NCI-H1417 (cell line): ENCODE measurements around the gene TYW1B.
"Not testable (repeated sequence)": the region's sequence is repeated elsewhere in the genome, so short reads cannot be mapped to it uniquely, and the experiment has no call there.

ENCODE experiments used
- DNase-seq, 3 experiments: peaks; one replicate each; lab custom pipeline; 2025; lab: John Stamatoyannopoulos, UW

Gene TYW1B

DNA sequence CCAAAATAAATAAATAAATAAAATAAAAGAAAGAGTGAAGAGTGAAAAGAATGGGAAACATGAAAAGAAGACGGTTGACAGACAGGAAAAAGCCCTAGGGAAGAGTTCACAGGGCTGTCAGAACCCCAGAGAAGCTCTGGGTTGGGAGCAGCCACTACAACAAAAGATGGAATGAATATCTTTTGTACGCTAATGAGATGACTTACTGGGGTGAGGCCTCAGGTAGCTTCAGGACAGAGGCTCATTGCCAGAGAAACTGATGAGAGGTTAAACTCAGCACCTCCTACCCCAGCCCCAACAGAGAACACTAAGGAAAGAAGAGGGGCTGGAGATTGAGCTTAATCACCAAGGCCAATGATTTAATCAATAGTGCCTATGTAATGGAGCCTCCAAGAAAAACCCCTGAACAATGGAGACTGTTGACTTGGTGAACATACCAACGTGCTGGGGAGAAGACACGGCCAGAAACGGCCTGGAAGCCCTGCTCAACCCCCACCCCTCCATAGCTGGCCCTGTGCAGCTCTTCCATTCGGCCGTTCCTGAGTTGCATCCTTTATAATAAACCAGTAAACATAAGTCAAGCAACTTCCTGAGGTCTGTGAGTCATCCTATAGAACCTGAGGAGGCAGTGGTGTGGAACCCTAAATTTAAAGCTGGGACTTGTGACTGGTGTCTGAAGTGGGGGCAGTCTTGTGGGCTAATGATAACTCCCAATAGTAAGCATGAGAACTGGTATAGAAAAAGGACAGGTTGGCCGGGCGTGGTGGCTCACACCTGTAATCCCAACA, 11.4 kb downstream of the TYW1B start:
- not testable (repeated sequence) for DNase-seq

DNA sequence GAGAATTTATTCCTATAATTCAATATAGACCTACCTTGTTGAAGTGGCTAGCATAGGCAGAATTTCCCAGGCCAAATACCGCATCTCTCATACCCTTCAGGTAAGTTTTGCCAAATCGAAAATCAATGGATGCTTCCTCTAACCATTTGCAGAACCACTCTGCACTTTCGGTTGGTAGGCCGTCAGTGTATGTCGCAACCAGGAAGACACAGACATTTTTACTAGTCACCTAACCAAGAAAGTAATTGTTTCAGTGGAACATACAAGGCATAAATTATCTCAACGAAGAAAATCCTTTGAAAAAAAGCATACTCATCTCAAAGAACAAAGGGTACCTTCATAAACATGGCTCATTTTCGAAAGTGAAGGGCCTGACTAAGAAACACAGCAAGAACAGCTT, 17.6 kb downstream of the TYW1B start:
- DNase-seq: not testable (repeated sequence)

- not testable (repeated sequence) for DNase-seq
Observed at GRCh38 chr7:72808511-72808910, 19.5 kb downstream of the TYW1B start.

DNA sequence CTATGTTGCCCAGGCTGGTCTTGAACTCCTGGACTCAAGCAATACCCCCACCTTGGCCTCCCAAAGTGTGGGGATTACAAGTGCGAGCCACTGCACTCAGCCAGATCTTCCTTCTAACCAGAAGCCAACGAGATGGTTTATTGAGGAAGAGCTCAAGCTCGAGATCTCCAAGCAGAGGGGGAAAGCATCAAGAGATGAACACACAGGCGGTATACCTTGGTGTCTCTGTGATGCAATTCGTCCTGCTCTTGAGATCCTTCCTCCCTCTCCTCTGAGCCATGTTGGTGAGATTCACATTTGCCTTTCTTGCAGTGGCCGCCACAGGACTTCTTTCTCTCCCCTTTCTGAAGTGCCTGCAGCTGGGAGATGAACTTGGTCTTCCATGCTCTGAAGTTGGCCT, 21.1 kb downstream of the TYW1B start:
- not testable (repeated sequence) for DNase-seq

- DNase-seq: no peak
Observed at GRCh38 chr7:72805526-72806494, 22.2 kb downstream of the TYW1B start.

- not testable (repeated sequence) for DNase-seq
Observed at GRCh38 chr7:72803778-72804177, 24.2 kb downstream of the TYW1B start.

- not testable (repeated sequence) for DNase-seq
Observed at GRCh38 chr7:72801564-72801963, 26.4 kb downstream of the TYW1B start.

DNA sequence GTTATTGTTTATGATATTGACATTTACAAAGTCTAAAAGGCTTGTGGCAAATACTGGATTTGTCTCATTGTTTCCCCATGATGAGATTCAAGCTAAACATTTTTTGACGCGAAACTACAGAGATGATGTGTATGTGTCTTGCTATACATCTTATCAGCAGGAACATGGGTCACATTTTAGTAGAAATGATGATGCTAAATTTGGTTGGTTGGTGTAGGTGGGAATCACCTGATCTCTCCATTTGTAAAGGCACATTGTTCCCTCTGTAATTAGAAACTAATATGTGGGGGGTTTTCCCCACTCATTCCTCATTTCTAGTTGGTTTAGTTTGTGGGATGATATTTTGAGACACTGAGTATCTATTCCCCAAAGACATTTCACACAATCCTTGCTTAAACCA, 32.6 kb downstream of the TYW1B start:
- not testable (repeated sequence) for DNase-seq

- DNase-seq: no peak
Observed at GRCh38 chr7:72793791-72794190, 34.2 kb downstream of the TYW1B start.

- DNase-seq: not testable (repeated sequence)
Observed at GRCh38 chr7:72790698-72791060, 37.3 kb downstream of the TYW1B start.

- DNase-seq: not testable (repeated sequence)
Observed at GRCh38 chr7:72790048-72790697, 37.8 kb downstream of the TYW1B start.

- no peak for DNase-seq
Observed at GRCh38 chr7:72785166-72785955, 42.6 kb downstream of the TYW1B start.

DNA sequence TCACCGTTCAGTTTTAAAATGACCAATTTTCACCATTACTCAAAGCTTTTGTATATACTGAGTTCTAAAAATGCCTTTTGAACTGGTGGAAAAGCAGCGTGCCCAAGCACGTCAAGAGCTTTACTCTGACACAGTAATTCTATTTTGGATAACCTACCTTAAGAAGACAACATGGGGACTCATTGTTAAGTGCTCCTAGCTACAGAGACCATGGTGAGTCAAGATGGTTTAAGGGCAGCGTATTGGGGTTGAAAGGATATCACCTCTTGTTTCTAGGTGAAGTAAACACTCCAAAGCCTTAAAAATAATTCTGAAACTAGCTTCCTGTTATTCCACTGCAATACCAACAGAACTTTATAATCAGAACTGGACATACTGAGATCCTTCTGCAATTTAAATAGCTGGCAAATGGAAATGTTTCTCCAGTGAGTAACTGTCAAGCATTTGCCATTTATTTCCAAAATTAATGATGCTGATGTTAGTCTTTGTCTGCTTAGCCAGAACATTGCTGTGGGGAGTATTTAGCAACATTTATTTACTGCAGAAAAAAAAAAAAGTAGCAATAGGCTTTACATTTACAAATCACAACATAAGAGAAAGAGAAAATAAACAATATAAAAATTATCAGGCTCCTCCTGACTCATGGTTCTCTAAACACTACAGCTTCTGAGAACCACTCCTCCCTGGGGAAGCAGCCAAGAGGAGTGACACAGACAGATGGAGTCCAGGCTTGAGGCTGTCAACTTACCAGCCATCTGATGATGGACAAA, 44.2 kb downstream of the TYW1B start:
- DNase-seq: peak in 1 of 3 experiments; percentile 15

DNA sequence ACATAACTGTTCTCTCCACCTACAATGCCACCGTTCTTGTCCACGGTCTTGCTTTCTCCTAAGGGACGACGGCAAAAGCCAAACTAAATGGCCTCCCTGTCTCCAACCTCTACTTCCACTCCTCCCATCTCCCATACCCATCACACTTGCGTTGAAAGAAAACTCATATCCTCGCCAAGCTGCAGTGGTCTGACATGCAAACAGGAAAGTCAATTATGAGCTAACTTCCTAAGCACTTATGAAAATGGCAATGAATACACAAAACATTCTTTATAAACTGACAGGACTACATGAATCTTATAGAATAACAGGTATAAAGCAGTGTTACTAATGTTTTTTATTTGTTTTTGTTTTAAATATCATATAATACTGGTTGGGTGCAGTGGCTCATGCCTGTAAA, 46.4 kb downstream of the TYW1B start:
- no peak for DNase-seq

DNA sequence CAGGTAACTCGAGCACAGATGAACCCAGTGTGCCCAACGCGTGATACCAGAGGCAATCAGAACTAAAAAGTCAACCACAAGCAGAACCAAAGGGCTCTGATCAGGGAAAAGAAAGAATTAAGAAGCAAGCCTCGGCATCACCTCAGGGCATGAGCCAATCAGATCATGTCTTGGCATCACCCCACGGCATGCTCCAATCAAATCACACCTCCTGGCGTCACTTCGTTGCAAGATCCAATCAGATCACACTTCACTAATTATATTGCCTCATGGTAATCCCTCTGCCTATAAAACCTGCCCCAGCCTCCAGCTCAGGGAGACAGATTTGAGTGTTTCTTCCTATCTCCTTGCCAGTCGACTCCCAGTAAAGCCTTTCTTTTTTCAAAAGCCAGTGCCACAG, 46.8 kb downstream of the TYW1B start:
- no peak for DNase-seq

- not testable (repeated sequence) for DNase-seq
Observed at GRCh38 chr7:72780289-72780894, 47.6 kb downstream of the TYW1B start.

GRCh38 chr7:72777167-72777566, 50.8 kb downstream of the TYW1B start:
- DNase-seq: not testable (repeated sequence)

DNA sequence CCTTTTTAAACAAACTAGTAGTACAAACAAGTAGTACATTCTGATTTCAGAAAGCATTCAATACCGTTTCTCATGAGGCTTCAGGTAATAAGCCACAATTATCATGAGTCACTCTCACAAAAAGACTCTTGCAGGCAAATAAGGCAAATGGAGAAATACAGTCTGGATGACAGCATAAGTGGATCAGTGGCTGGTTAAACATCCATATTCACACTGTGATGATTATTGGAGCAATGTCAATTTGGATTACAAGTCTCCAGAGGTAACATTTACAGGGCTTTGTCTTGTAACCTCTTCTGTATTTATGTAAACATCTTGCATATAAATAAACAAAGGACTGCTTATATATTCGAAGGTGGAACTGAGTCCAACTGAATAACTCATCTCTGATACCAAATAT, 55.4 kb downstream of the TYW1B start:
- peak in 2 of 3 experiments; percentile 23 to 63 for DNase-seq

GRCh38 chr7:72766994-72767393, 61.0 kb downstream of the TYW1B start:
- DNase-seq: not testable (repeated sequence)

DNA sequence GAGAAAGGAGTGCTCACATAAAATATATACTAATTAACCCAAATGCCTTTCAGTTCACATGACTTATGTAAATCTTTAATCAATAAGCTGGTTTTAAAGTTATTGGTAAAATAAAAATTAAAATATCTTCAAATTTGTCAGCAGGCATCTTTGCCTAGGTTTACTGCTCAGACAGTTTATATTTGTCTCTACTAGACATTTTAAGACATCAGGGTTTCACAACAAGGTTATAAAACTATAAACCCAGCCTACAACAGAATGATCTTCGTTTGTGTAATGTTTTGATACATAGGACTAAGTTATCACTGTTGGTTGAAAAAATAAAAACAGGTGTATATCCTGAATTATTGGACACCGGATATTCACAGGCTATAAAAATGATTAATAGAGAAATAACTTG, 67.4 kb downstream of the TYW1B start:
- no peak for DNase-seq
